ENCODE results near the gene LRP5. TPM values are rescaled to one million over a fixed set of nuclear protein-coding genes. Genes with fewer than 3 reads are reported as not detected.
A peak's percentile ranks its signal among the peaks of the same experiment; 100 is the strongest.

LRP5 gene
- total and polyA plus RNA-seq, 9 of the 15 experiments (the other 6 are each of a cell fraction or from before 2014, with no cell fraction given): 0.48 to 44.2 (median 13.5) TPM

DNA sequence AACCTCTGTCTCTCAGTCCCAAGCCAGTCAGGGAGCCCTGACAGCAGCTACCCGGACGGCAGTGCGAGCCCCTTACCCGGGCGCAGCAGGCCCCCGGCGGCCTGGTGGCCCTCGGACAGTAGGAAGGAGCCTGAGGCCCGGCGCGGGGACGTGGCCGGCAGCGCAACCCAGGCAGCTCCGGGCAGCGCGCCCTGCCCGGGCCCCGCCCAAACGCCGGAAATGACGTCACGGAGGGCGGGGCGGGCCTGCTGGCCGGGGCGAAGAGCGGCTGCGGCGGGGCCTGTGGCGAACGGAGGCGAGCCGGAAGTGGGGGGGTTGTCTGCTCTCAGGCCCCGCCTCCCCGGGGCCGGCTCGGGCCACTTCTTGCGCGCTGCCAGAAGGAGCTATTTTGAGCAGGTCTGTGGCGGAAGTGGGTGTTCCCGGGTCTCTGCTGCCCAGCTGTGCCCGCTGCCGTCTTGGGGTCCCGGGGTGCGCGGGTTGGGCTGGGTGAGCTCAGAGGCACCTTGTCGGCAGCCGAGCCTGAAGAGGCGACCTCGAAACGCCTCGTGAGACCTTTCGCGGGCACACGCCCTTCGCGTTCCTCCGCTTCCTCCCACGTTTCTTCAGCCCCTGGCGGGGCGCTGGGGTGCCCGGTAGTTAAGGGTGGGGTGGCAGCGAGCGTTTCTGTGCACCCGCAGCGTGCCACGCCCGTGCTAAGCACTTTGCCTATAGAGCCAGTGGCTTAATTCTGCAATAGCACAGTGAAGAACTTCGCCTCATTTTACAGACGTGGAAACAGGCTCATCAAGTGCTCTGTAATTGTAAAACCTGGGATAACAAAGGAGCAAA lies 40.4 kb upstream of the LRP5 start, which contains the start of gene C11orf24 (continued):
- TF ChIP-seq, protein P1, sequence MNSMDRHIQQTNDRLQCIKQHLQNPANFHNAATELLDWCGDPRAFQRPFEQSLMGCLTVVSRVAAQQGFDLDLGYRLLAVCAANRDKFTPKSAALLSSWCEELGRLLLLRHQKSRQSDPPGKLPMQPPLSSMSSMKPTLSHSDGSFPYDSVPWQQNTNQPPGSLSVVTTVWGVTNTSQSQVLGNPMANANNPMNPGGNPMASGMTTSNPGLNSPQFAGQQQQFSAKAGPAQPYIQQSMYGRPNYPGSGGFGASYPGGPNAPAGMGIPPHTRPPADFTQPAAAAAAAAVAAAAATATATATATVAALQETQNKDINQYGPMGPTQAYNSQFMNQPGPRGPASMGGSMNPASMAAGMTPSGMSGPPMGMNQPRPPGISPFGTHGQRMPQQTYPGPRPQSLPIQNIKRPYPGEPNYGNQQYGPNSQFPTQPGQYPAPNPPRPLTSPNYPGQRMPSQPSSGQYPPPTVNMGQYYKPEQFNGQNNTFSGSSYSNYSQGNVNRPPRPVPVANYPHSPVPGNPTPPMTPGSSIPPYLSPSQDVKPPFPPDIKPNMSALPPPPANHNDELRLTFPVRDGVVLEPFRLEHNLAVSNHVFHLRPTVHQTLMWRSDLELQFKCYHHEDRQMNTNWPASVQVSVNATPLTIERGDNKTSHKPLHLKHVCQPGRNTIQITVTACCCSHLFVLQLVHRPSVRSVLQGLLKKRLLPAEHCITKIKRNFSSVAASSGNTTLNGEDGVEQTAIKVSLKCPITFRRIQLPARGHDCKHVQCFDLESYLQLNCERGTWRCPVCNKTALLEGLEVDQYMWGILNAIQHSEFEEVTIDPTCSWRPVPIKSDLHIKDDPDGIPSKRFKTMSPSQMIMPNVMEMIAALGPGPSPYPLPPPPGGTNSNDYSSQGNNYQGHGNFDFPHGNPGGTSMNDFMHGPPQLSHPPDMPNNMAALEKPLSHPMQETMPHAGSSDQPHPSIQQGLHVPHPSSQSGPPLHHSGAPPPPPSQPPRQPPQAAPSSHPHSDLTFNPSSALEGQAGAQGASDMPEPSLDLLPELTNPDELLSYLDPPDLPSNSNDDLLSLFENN (IDR thresholded peaks at IDR 0.05; ENCODE audit: low read depth in 2 of 2, low read length in 2 of 2): peak in 1 of 2 experiments; percentile 66; a peak in 2 of 4 replicates
- no peak for TF ChIP-seq NELFE (IDR thresholded peaks at IDR 0.05; ENCODE audit: insufficient read depth, insufficient read length)
- no peak for TF ChIP-seq RBM25 (IDR thresholded peaks at IDR 0.05; ENCODE audit: low read depth, low read length, severe bottlenecking)
- 0 out of 2 replicates have a peak, but pooled peaks have one; percentile 20 for TF ChIP-seq HMG20B (CRISPR knock-in tag; IDR thresholded peaks at IDR 0.05)
- TF ChIP-seq NR1H2 (CRISPR knock-in tag; IDR thresholded peaks at IDR 0.05): no peak
- no peak for TF ChIP-seq XRCC3 (IDR thresholded peaks at IDR 0.05)
- no peak for TF ChIP-seq STAG1 (CRISPR knock-in tag; IDR thresholded peaks at IDR 0.05; ENCODE audit: borderline replicate concordance)
- no peak for TF ChIP-seq ZNF76 (CRISPR knock-in tag; IDR thresholded peaks at IDR 0.05; ENCODE audit: borderline replicate concordance)
- peak; percentile 81 for TF ChIP-seq POLR2B (IDR thresholded peaks at IDR 0.05; ENCODE audit: low read depth, partially characterized antibody)
- peak; percentile 86 for TF ChIP-seq TAF7 (tag; IDR thresholded peaks at IDR 0.05)
- no peak for TF ChIP-seq DDX20 (tag; IDR thresholded peaks at IDR 0.05; ENCODE audit: low read depth)
- TF ChIP-seq, protein P2, sequence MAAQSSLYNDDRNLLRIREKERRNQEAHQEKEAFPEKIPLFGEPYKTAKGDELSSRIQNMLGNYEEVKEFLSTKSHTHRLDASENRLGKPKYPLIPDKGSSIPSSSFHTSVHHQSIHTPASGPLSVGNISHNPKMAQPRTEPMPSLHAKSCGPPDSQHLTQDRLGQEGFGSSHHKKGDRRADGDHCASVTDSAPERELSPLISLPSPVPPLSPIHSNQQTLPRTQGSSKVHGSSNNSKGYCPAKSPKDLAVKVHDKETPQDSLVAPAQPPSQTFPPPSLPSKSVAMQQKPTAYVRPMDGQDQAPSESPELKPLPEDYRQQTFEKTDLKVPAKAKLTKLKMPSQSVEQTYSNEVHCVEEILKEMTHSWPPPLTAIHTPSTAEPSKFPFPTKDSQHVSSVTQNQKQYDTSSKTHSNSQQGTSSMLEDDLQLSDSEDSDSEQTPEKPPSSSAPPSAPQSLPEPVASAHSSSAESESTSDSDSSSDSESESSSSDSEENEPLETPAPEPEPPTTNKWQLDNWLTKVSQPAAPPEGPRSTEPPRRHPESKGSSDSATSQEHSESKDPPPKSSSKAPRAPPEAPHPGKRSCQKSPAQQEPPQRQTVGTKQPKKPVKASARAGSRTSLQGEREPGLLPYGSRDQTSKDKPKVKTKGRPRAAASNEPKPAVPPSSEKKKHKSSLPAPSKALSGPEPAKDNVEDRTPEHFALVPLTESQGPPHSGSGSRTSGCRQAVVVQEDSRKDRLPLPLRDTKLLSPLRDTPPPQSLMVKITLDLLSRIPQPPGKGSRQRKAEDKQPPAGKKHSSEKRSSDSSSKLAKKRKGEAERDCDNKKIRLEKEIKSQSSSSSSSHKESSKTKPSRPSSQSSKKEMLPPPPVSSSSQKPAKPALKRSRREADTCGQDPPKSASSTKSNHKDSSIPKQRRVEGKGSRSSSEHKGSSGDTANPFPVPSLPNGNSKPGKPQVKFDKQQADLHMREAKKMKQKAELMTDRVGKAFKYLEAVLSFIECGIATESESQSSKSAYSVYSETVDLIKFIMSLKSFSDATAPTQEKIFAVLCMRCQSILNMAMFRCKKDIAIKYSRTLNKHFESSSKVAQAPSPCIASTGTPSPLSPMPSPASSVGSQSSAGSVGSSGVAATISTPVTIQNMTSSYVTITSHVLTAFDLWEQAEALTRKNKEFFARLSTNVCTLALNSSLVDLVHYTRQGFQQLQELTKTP (IDR thresholded peaks at IDR 0.05; ENCODE audit: low read depth in 1 of 2, partially characterized antibody in 2 of 2): peak; percentile 28 to 60
- peak; percentile 74; the same call in 1 of the 2 replicates for TF ChIP-seq NR3C1 (CRISPR knock-in tag; IDR thresholded peaks at IDR 0.05)
- TF ChIP-seq, protein P3, sequence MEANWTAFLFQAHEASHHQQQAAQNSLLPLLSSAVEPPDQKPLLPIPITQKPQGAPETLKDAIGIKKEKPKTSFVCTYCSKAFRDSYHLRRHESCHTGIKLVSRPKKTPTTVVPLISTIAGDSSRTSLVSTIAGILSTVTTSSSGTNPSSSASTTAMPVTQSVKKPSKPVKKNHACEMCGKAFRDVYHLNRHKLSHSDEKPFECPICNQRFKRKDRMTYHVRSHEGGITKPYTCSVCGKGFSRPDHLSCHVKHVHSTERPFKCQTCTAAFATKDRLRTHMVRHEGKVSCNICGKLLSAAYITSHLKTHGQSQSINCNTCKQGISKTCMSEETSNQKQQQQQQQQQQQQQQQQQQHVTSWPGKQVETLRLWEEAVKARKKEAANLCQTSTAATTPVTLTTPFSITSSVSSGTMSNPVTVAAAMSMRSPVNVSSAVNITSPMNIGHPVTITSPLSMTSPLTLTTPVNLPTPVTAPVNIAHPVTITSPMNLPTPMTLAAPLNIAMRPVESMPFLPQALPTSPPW (CRISPR knock-in tag; IDR thresholded peaks at IDR 0.05): peak; percentile 93
- TF ChIP-seq PHTF2 (CRISPR knock-in tag; IDR thresholded peaks at IDR 0.05): no peak

Data from K562 (cell line).